Stimulated activated CD4-positive, alpha-beta T cell treated with anti-CD3 and anti-CD28 coated beads, Interleukin-1b, Interleukin-23, amount 100 ng/mL, for 1 hour (primary cell): ENCODE measurements around the gene LRRC56.

Experiments used
- DNase-seq, 2 donors: peaks; one replicate each; pipeline ENCODE4 v3.0.0-alpha.2; 2020; ENCODE audit warnings: low read depth in 2 of 2

LRRC56 gene

DNA sequence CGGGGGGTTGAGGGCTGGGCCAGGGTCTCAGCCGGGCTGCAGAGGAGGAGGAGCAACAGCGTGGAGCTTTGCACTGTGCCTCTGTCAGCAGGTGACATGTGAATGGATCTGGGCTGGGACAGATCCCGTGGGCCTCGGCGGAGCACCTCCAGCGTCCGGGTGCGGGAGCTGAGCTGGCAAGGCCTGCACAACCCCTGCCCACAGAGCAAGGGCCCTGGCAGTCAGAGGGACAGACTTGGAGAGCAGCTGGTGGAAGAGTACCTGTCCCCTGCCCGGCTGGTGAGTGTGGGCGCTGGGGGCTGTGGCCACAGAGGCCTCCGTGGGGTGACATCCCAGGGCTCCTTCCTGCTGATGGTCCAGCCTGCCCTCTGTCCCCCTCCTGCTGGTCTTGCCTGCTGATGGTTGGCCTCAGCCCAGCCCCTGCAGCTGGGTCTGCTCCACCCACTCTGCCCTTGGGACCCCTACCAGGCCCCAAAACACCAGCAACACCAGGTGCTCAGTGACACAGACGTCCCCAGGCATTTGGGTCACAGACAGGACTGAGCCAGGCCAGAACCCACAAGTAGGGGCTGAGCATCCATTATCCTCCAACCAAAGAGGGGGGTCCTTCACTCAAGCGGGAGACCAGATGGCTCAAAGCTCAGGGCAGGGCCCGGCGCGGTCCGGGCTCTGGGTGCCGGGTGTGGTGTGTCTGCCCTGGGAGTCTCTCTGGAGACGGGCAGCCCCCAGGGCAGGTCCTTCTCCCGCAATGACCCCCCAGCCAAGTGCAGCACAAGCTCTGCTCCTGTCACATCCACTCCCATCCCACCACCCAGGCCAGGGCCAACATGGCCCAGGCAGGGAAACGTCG lies 3.5 kb downstream of the LRRC56 start:
- DNase-seq = no peak

- no peak for DNase-seq
Measured at GRCh38 chr11:541433-541885, 4.1 kb downstream of the LRRC56 start.

DNA sequence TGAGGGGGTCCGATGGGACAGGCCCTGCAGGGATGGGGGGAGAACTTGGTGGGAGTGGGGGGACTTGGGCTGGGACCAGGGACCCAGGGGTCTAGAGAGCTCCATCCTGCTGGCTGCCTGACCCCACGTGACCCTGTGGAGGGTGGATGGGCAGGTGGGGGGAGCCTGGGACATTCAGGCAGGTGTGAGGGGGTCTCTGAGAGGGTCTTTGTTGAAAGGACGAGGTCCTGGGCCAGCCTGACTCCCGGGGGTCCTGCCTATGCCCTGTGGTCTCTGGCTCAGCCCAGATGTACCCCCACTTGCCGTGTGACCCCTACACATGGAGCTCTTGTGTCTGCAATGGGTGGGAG lies 7.5 kb downstream of the LRRC56 start:
- DNase-seq = no peak

GRCh38 chr11:545171-545570 lies 7.8 kb downstream of the LRRC56 start:
- no peak for DNase-seq

- DNase-seq = no peak
Measured at GRCh38 chr11:548700-549603, 11.6 kb downstream of the LRRC56 start.

GRCh38 chr11:550021-550745 lies 12.9 kb downstream of the LRRC56 start:
- DNase-seq = no peak

DNA sequence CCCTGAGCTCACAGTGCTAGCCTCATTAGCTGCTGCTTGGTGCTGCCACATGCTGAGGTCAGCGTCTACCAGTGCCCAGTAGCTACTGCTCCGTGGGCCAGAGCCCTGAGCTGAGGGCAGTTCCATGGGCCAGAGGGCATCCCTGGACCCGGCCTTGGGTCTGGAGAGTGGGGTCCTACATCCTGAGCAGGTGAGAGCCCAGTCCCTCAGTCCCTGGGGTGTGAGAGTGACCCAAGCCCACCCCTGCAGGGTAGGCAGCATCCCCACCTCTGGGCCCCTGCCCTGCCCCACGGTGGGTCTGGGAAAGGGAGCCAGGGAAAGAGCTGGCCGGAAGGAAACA lies 13.4 kb downstream of the LRRC56 start:
- no peak for DNase-seq

- DNase-seq = no peak
Measured at GRCh38 chr11:551131-551530, 13.8 kb downstream of the LRRC56 start.

DNA sequence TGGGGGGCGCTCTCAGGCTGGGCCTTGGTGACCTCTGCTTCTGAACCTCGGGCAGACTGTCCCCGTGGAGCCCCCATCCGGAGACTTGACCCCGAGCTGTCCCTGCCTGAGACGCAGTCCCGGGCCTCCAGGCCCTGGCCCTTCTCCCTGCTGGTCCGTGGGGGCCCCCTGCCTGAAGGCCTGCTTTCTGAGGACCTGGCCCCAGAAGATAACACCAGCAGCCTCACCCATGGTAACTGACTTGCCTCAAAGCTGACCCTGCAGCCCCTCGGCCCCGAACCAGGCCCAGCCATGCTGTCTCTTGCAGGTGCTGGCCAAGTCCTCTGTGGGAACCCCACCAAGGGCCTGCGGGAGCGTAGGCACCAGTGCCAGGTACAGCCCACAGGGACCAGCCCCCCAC lies 14.3 kb downstream of the LRRC56 start:
- no peak for DNase-seq

- DNase-seq = no peak
Measured at GRCh38 chr11:553083-553987, 16.0 kb downstream of the LRRC56 start.

DNA sequence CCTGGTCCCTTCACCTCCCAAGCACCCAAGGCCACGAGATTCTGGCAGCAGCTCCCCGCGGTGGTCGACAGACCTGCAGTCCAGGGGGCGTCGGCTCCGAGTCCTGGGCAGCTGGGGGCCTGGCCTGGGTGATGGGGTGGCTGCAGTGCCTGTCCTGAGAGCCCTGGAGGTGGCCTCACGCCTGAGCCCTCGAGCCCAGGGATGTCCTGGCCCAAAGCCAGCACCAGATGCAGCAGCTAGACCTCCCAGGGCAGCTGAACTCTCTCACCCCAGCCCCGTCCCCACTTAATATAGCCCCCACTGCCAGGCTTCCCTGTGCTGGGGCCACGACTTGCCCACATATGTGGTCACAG lies 16.6 kb downstream of the LRRC56 start:
- no peak for DNase-seq

GRCh38 chr11:554428-555226 lies 17.3 kb downstream of the LRRC56 start:
- DNase-seq = peak; percentile 61 to 62

- DNase-seq = no peak
Measured at GRCh38 chr11:555227-555779, 18.0 kb downstream of the LRRC56 start.

GRCh38 chr11:555780-556661 lies 18.7 kb downstream of the LRRC56 start:
- DNase-seq = no peak

DNA sequence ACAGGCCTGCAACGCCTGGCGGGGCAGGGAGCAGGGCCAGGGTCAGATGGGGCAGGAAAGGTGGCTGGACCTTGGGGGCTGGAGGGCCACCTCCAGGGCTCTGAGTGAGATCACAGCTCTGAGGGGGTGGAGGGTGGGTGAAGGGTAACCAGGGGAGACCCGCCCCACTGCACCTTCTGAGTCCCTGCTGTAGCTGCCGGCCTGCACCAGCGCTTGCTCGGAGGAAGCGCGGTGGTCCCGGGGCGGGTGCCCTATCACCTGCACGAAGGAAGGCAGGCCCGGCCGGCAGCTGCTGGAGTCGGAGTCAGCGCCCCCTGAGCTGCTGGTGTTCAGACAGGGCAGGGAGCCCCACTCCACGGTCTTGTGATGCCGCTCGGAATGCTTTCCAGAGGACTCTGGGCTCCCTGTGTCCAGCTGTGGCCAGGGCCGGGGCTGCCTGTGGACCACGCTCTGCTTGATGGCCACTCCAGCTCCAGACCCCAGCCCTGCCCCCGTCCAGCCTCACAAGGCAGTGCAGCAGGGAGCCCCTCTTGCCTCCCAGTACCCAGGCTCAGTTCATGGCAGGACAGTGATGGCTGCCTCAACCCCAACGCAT lies 19.4 kb downstream of the LRRC56 start:
- no peak for DNase-seq

GRCh38 chr11:557328-558132 lies 20.2 kb downstream of the LRRC56 start:
- DNase-seq = no peak

DNA sequence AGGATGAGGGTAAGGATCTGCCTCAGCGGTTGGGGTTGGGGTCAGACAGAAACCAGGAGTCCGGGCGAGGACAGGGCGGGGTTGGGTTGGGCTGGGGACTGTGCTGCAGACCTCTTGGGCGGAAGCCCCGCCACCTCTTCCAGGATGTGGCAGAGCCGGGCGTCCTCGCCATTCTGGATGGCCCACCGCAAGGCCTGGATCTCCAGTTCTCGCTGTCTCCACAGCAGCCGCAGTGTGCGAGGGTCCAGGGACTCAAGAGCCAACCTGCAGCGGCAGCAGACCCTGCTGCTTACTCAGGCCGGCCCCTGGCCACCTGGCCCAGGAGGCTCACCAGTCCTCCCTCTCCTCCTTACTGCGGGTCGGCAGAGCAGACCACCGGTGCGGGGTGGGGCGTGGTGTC lies 21.2 kb downstream of the LRRC56 start:
- DNase-seq = no peak
